ENCODE measurements around the gene COL6A3.

The COL6A3 gene

DNA sequence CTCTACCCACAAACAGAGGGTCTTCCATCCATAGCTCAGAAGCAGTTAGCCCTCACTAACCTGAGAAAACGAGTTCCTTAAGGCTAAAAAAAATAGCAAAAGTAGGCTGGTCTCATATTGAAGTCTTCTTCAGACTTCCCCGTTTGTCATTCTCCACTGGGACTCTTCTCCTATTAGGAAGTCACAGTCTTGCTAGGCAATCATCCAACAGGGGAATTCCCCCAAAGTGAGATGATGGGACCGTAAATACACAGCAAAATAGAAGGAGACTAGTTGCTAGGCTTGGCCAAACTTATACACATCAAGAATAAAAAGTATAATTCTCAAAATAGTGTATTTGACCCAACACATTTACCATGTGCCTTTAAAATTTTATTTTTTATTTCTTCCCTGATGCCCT is 34.3 kb downstream of the COL6A3 start:
- Histone ChIP-seq H3K4me3 (ENCODE audit: low read depth in 1 of 2, low read length in 1 of 2) (no peak overlapping the region), H3K27me3 (peaks cover 18% of the 10 kb centered on the region), H3K27ac (no peak overlapping the region), H3K36me3 (no peaks in the 10 kb centered on the region), H3K4me1 (ENCODE audit: control insufficient read depth in 1 of 2, insufficient read depth in 1 of 2, low read depth in 1 of 2, low read length in 1 of 2) (no peaks in the 10 kb centered on the region), H3K9me3 (no peaks in the 10 kb centered on the region)
- TF ChIP-seq, protein P1, sequence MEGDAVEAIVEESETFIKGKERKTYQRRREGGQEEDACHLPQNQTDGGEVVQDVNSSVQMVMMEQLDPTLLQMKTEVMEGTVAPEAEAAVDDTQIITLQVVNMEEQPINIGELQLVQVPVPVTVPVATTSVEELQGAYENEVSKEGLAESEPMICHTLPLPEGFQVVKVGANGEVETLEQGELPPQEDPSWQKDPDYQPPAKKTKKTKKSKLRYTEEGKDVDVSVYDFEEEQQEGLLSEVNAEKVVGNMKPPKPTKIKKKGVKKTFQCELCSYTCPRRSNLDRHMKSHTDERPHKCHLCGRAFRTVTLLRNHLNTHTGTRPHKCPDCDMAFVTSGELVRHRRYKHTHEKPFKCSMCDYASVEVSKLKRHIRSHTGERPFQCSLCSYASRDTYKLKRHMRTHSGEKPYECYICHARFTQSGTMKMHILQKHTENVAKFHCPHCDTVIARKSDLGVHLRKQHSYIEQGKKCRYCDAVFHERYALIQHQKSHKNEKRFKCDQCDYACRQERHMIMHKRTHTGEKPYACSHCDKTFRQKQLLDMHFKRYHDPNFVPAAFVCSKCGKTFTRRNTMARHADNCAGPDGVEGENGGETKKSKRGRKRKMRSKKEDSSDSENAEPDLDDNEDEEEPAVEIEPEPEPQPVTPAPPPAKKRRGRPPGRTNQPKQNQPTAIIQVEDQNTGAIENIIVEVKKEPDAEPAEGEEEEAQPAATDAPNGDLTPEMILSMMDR (IDR thresholded peaks at IDR 0.05) = no peak

DNA sequence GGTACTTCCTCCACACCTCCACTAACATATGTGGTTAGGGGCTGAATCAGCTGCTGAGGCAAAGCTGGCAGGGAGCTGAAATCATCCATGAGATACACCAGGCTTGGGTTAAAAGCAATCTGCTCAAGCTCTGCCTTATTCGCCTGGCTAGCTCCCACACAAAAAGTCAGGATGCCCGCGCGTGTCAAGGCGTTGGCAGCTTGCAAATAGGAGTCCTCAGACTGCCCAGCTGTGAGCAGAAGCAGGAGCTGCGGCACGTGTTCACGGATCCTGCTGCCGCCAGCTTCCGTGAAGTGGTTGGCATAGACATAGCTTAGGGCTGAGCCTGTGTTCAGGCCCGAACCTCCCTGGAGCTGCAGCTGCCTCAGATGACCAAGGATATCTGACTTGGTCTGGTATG is 35.3 kb downstream of the COL6A3 start:
- no peaks in the 10 kb centered on the region for H3K4me1 ChIP-seq (ENCODE audit: control insufficient read depth in 1 of 2, insufficient read depth in 1 of 2, low read depth in 1 of 2, low read length in 1 of 2)
- H3K27me3 ChIP-seq = peaks cover 18% of the 10 kb centered on the region
- H3K9me3 ChIP-seq = no peaks in the 10 kb centered on the region
- no peak overlapping the region for H3K27ac ChIP-seq
- TF ChIP-seq, protein P1 (IDR thresholded peaks at IDR 0.05) = no peak
- H3K4me3 ChIP-seq (ENCODE audit: low read depth in 1 of 2, low read length in 1 of 2) = no peak overlapping the region
- no peaks in the 10 kb centered on the region for H3K36me3 ChIP-seq

DNA sequence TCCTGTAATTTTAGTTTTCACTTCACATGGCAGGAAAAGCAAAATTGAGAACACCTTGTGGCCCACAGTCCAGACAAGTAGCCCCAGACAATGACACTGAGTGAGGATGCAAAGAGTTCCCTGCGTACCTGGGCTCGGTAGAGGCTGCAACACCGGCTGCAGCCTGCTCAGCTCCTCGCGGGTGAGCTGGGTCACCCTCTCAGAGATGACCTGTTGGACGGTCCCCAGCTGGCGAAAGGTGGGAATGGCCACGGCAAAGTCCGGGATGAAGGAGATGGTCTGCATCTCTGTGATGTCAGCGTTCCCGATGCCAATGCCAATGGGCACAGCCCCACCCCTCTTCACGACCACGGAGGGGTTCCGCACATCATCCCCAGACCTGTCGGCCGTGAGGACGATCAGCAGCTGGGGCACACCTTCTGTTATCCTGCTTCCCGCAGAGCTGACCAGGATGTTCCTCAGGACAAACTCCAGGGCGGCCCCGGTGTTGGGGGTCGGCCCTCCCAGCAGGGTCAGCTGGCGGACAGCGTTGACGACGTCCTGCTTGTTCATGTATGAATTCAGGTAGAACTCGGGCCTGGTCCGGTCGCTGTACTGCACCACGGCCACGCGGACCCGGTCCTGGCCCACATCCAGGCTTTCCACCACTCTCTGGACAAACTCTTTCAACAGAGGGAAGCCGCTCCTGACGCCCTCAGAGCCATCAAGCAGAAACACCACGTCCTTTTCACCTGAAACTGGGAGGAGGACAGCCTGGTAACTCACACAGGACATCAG is 39.5 kb downstream of the COL6A3 start:
- Histone ChIP-seq H3K9me3 (no peaks in the 10 kb centered on the region), H3K4me1 (ENCODE audit: control insufficient read depth in 1 of 2, insufficient read depth in 1 of 2, low read depth in 1 of 2, low read length in 1 of 2) (no peaks in the 10 kb centered on the region), H3K4me3 (ENCODE audit: low read depth in 1 of 2, low read length in 1 of 2) (no peak overlapping the region), H3K27me3 (peaks cover 9% of the 10 kb centered on the region), H3K36me3 (no peaks in the 10 kb centered on the region), H3K27ac (no peak overlapping the region)
- TF ChIP-seq, protein P1 (IDR thresholded peaks at IDR 0.05) = no peak

- H3K9me3 ChIP-seq = no peaks in the 10 kb centered on the region
- no peak overlapping the region for H3K27ac ChIP-seq
- peaks cover 4% of the 10 kb centered on the region for H3K27me3 ChIP-seq
- TF ChIP-seq, protein P1 (IDR thresholded peaks at IDR 0.05) = no peak
- no peaks in the 10 kb centered on the region for H3K4me1 ChIP-seq (ENCODE audit: control insufficient read depth in 1 of 2, insufficient read depth in 1 of 2, low read depth in 1 of 2, low read length in 1 of 2)
- H3K4me3 ChIP-seq (ENCODE audit: low read depth in 1 of 2, low read length in 1 of 2) = no peak overlapping the region
- H3K36me3 ChIP-seq = no peaks in the 10 kb centered on the region
These were observed 42.1 kb downstream of the COL6A3 start for GRCh38 chr2:237371856-237372255.

- H3K27me3 ChIP-seq = no peaks in the 10 kb centered on the region
- H3K4me3 ChIP-seq (ENCODE audit: low read depth in 1 of 2, low read length in 1 of 2) = no peak overlapping the region
- no peaks in the 10 kb centered on the region for H3K4me1 ChIP-seq (ENCODE audit: control insufficient read depth in 1 of 2, insufficient read depth in 1 of 2, low read depth in 1 of 2, low read length in 1 of 2)
- H3K27ac ChIP-seq = no peak overlapping the region
- no peaks in the 10 kb centered on the region for H3K36me3 ChIP-seq
- no peaks in the 10 kb centered on the region for H3K9me3 ChIP-seq
- TF ChIP-seq, protein P1 (IDR thresholded peaks at IDR 0.05) = no peak
These were observed 48.3 kb downstream of the COL6A3 start for GRCh38 chr2:237365671-237366070.

Data from neutrophil (primary cell).